A673 (cell line): ENCODE results near the gene TMEM108. TPM values are rescaled to one million over a fixed set of nuclear protein-coding genes. Genes with fewer than 3 reads are reported as not detected.

Source experiments
- BruUV-seq: library from RNA; stranded (reverse); fragments of 400-500 nt; replicated peaks from 2 replicates; lab custom pipeline; 2021; lab: Mats Ljungman, UMichigan
- CTCF ChIA-PET: fragments of 300-600 bp; sonication (Branson Sonifier 250); formaldehyde crosslinking; loops from one replicate; lab custom pipeline; 2022; ENCODE audit warnings: antibody characterized with exemption; lab: Charles Lee
- POLR2A ChIA-PET: fragments of 300-600 bp; sonication (Branson Sonifier 250); formaldehyde crosslinking; loops from one replicate; lab custom pipeline; 2022; ENCODE audit warnings: antibody characterized with exemption; ENCODE audit not compliant: low non-redundant PET; lab: Charles Lee
- DNase-seq: peaks from one replicate; pipeline ENCODE4 v3.0.0-alpha.2; 2015; ENCODE audit warnings: low spot score
- H3K27ac ChIP-seq: fragments of 200-600 bp; sonication (generic); 2 replicates; pipeline ENCODE4 v1.5.1; 2016; ENCODE audit warnings: mixed run types, low read depth, mild to moderate bottlenecking, mixed read lengths, antibody characterized with exemption, low read length; ENCODE audit not compliant: poor library complexity, severe bottlenecking
- H3K27me3 ChIP-seq: fragments of 200-600 bp; sonication (generic); replicated peaks from 2 replicates; pipeline ENCODE4 v1.6.1; 2017; ENCODE audit warnings: mixed run types, low read depth, mild to moderate bottlenecking, mixed read lengths, antibody characterized with exemption, low read length; ENCODE audit not compliant: insufficient read depth, poor library complexity
- H3K36me3 ChIP-seq: fragments of 200-600 bp; sonication (generic); 2 replicates; pipeline ENCODE4 v1.6.1; 2016; ENCODE audit warnings: mixed run types, mild to moderate bottlenecking, mixed read lengths, antibody characterized with exemption, low read length; ENCODE audit not compliant: insufficient read depth, poor library complexity, severe bottlenecking
- H3K4me1 ChIP-seq: fragments of 200-600 bp; sonication (generic); 2 replicates; pipeline ENCODE4 v1.6.1; 2017; ENCODE audit warnings: mixed run types, mild to moderate bottlenecking, mixed read lengths, antibody characterized with exemption, low read length; ENCODE audit not compliant: insufficient read depth, poor library complexity, severe bottlenecking
- H3K4me3 ChIP-seq: fragments of 200-600 bp; sonication (generic); 2 replicates; pipeline ENCODE4 v1.5.1; 2016; ENCODE audit warnings: low read depth, mixed run types, mild to moderate bottlenecking, mixed read lengths, low read length; ENCODE audit not compliant: poor library complexity, severe bottlenecking
- H3K9me3 ChIP-seq: fragments of 200-600 bp; sonication (generic); 2 replicates; pipeline ENCODE4 v1.6.1; 2016; ENCODE audit warnings: mixed run types, low read depth, mild to moderate bottlenecking, mixed read lengths, antibody characterized with exemption, low read length; ENCODE audit not compliant: poor library complexity, severe bottlenecking
- EZH2 ChIP-seq: fragments of 200-600 bp; sonication (generic); IDR thresholded peaks from 2 replicates; pipeline ENCODE4 v1.6.1; 2017; ENCODE audit warnings: borderline replicate concordance, low read depth, mild to moderate bottlenecking, mixed read lengths, antibody characterized with exemption, low read length; ENCODE audit not compliant: poor library complexity, severe bottlenecking
- intact Hi-C: fragments of 100-400 bp; cut with micrococcal nuclease; formaldehyde crosslinking; loops from one replicate; pipeline ENCODE4 v1.10.0; 2022; ENCODE audit not compliant: unreplicated experiment
- total RNA-seq: library from RNA; stranded (reverse); gene quantifications from 2 replicates; pipeline ENCODE4 v1.2.3, GENCODE V29; 2021
- TF ChIP-seq, protein P1 (sequence below): fragments of 300-800, 200-600 bp; sonication (generic); conservative IDR thresholded peaks from 2 replicates; pipeline ENCODE4 v1.5.1; 2017; ENCODE audit warnings: low read depth, mild to moderate bottlenecking, antibody characterized with exemption, low read length, moderate library complexity, mixed read lengths

Gene TMEM108
- total RNA-seq, 1 experiment from 2014 or later, result 0.30 TPM

GRCh38 chr3:133055339-133055738, 17.1 kb downstream of the TMEM108 start:
- Histone ChIP-seq H3K27ac (no peak overlapping the region), H3K27me3 (peaks cover 24% of the 10 kb centered on the region), H3K9me3 (no peaks in the 10 kb centered on the region), H3K36me3 (no peaks in the 10 kb centered on the region), H3K4me1 (no peaks in the 10 kb centered on the region), H3K4me3 (no peak overlapping the region)
- no peak for DNase-seq
- ChIA-PET POLR2A (interaction anchor here (0.6 kb wide), 1 partner anchor 1995 kb away, joined by 3 read pairs; no protein-coding TSS in a partner anchor), CTCF (interaction anchor here (0.6 kb wide), 1 partner anchor 368 kb away, joined by 8 read pairs; no protein-coding TSS in a partner anchor)
- intact Hi-C loops, result no loop called here
- no TSS peak for BruUV-seq
- TF ChIP-seq, protein P1, sequence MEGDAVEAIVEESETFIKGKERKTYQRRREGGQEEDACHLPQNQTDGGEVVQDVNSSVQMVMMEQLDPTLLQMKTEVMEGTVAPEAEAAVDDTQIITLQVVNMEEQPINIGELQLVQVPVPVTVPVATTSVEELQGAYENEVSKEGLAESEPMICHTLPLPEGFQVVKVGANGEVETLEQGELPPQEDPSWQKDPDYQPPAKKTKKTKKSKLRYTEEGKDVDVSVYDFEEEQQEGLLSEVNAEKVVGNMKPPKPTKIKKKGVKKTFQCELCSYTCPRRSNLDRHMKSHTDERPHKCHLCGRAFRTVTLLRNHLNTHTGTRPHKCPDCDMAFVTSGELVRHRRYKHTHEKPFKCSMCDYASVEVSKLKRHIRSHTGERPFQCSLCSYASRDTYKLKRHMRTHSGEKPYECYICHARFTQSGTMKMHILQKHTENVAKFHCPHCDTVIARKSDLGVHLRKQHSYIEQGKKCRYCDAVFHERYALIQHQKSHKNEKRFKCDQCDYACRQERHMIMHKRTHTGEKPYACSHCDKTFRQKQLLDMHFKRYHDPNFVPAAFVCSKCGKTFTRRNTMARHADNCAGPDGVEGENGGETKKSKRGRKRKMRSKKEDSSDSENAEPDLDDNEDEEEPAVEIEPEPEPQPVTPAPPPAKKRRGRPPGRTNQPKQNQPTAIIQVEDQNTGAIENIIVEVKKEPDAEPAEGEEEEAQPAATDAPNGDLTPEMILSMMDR, result no peak
- no peak for TF ChIP-seq EZH2

GRCh38 chr3:133058243-133058642, 20.1 kb downstream of the TMEM108 start:
- CTCF ChIA-PET, result no interaction called here
- POLR2A ChIA-PET, result no interaction called here
- H3K27me3 ChIP-seq, result peaks cover 11% of the 10 kb centered on the region
- no peak for DNase-seq
- no peaks in the 10 kb centered on the region for H3K9me3 ChIP-seq
- no peak overlapping the region for H3K4me3 ChIP-seq
- no peak overlapping the region for H3K27ac ChIP-seq
- no peaks in the 10 kb centered on the region for H3K36me3 ChIP-seq
- no peak for TF ChIP-seq EZH2
- TF ChIP-seq, protein P1, result no peak
- no peaks in the 10 kb centered on the region for H3K4me1 ChIP-seq
- intact Hi-C loops, result no loop called here
- no TSS peak for BruUV-seq

DNA sequence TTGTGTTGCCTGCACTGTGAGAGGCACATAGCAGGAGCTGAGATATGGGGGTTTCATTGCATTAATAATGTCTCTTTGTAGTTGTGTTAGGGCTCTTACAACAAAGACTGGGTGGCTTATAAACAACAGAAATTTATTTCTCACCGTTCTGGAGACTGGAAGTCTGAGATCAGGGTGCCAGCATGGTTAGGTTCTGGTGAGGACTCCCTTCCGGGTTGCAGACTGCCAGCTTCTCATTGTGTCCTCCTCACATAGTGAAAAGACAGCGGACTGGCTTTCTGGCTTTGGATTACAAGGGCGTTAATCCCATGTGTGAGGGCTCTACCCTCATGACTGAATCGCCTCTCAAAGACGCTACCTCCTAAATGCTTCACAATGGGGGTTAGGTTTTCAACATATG, 20.6 kb downstream of the TMEM108 start:
- ChIA-PET CTCF (no interaction called here), POLR2A (no interaction called here)
- no peaks in the 10 kb centered on the region for H3K36me3 ChIP-seq
- no peak for DNase-seq
- TF ChIP-seq, protein P1, result no peak
- no peak for TF ChIP-seq EZH2
- intact Hi-C loops, result no loop called here
- H3K4me1 ChIP-seq, result no peaks in the 10 kb centered on the region
- no peaks in the 10 kb centered on the region for H3K9me3 ChIP-seq
- BruUV-seq, result no TSS peak
- H3K4me3 ChIP-seq, result no peak overlapping the region
- H3K27me3 ChIP-seq, result peaks cover 7% of the 10 kb centered on the region
- no peak overlapping the region for H3K27ac ChIP-seq
